ENCODE measurements around the gene SYNPO.

GRCh38 chr5:150615141-150615699, 25.2 kb upstream of the SYNPO start:
- TF ChIP-seq CTCF (IDR thresholded peaks at IDR 0.05; ENCODE audit: poor library complexity) (no peak), EZH2phosphoT487 (IDR thresholded peaks at IDR 0.05; ENCODE audit: low read depth, severe bottlenecking, unreplicated experiment) (no peak)

Data from hepatocyte (in vitro differentiated cells).